Ovary (tissue), 3 donors: Measurements from ENCODE around the gene SLC6A15.

Source experiments
- CTCF ChIP-seq, 3 donors: fragments of 450-650 bp in 2 of 3; fragments of 200-600 bp in 1 of 3; IDR thresholded peaks; one replicate each; pipeline versions ENCODE4 v1.5.1 to v1.8.0; 2016 to 2022; ENCODE audit warnings: antibody characterized with exemption in 3 of 3, mild to moderate bottlenecking in 1 of 3
- POLR2A ChIP-seq: fragments of 450-650 bp; IDR thresholded peaks from one replicate; pipeline ENCODE4 v1.6.1; 2017; ENCODE audit warnings: antibody characterized with exemption, mild to moderate bottlenecking, moderate library complexity
- donor health status: DM: no; HTN: no; CAD: no.

- no peak for TF ChIP-seq CTCF (IDR thresholded peaks at IDR 0.05)
- TF ChIP-seq POLR2A, result no peak
These were observed 87.5 kb downstream of the SLC6A15 start for GRCh38 chr12:84825149-84825548.
